ENCODE results near the gene GLYAT.
A peak's percentile ranks its signal among the peaks of the same experiment; 100 is the strongest.
"Not testable (repeated sequence)": the region's sequence is repeated elsewhere in the genome, so short reads cannot be mapped to it uniquely, and the experiment has no call there.

The GLYAT gene

GRCh38 chr11:58742981-58743880 is 11.5 kb upstream of the GLYAT start:
- no peak for DNase-seq

GRCh38 chr11:58742140-58742539 is 10.4 kb upstream of the GLYAT start:
- DNase-seq = no peak

- DNase-seq = no peak
Measured at GRCh38 chr11:58741127-58741526, 9.4 kb upstream of the GLYAT start.

GRCh38 chr11:58740447-58740846 is 8.7 kb upstream of the GLYAT start:
- DNase-seq = no peak

GRCh38 chr11:58739725-58740430 is 8.1 kb upstream of the GLYAT start:
- DNase-seq = no peak

- no peak for DNase-seq
Measured at GRCh38 chr11:58734681-58735490, 3.1 kb upstream of the GLYAT start.

GRCh38 chr11:58730507-58731089 is 1.1 kb downstream of the GLYAT start:
- DNase-seq = no peak

GRCh38 chr11:58727415-58727797 is 4.3 kb downstream of the GLYAT start:
- DNase-seq = no peak

- DNase-seq = peak; percentile 5 to 26
Measured at GRCh38 chr11:58726737-58727414, 4.9 kb downstream of the GLYAT start.

GRCh38 chr11:58719406-58720117 is 12.2 kb downstream of the GLYAT start:
- DNase-seq = no peak

- no peak for DNase-seq
Measured at GRCh38 chr11:58712531-58712930, 19.2 kb downstream of the GLYAT start.

- DNase-seq = no peak
Measured at GRCh38 chr11:58711832-58712231, 19.9 kb downstream of the GLYAT start.

GRCh38 chr11:58707767-58708166 is 24.0 kb downstream of the GLYAT start:
- DNase-seq = no peak

- not testable (repeated sequence) for DNase-seq
Measured at GRCh38 chr11:58696825-58697224, 34.9 kb downstream of the GLYAT start.

- DNase-seq = no peak
Measured at GRCh38 chr11:58693026-58693425, 38.7 kb downstream of the GLYAT start.

- no peak for DNase-seq
Measured at GRCh38 chr11:58691675-58692074, 40.1 kb downstream of the GLYAT start.

GRCh38 chr11:58688789-58689503 is 42.8 kb downstream of the GLYAT start:
- no peak for DNase-seq

GRCh38 chr11:58685973-58686722 is 45.6 kb downstream of the GLYAT start:
- DNase-seq = no peak

GRCh38 chr11:58682660-58683059 is 49.1 kb downstream of the GLYAT start:
- not testable (repeated sequence) for DNase-seq

GRCh38 chr11:58677536-58677935 is 54.2 kb downstream of the GLYAT start:
- not testable (repeated sequence) for DNase-seq

Measured in CD4-positive, alpha-beta T cell treated with Interferon alpha-2 for 1 hour (primary cell).